SK-N-SH treated with all-trans-retinoic acid at 6 μM for 48 hours (cell line): ENCODE measurements around the gene DOK4.

ENCODE experiments used
- BACH2 ChIP-seq: fragments of 250-450 bp; sonication (Bioruptor Pico); IDR thresholded peaks from 2 replicates; pipeline ENCODE4 v1.9.0; 2021; ENCODE audit warnings: mild to moderate bottlenecking, borderline replicate concordance
- CREB5 ChIP-seq: fragments of 250-450 bp; sonication (Bioruptor Pico); IDR thresholded peaks from 2 replicates; pipeline ENCODE4 v1.5.1; 2020; ENCODE audit warnings: low read depth, mild to moderate bottlenecking, moderate library complexity
- CSDC2 ChIP-seq: fragments of 250-450 bp; sonication (Bioruptor Pico); IDR thresholded peaks from 2 replicates; pipeline ENCODE4 v1.5.0; 2020; ENCODE audit warnings: mild to moderate bottlenecking, moderate library complexity
- CSRNP3 ChIP-seq: fragments of 250-450 bp; sonication (Bioruptor Pico); IDR thresholded peaks from 2 replicates; pipeline ENCODE4 v1.5.1; 2021; ENCODE audit warnings: mild to moderate bottlenecking, moderate library complexity
- OSR1 ChIP-seq: fragments of 250-450 bp; sonication (Bioruptor Pico); IDR thresholded peaks from 2 replicates; pipeline ENCODE4 v1.8.0; 2022; ENCODE audit warnings: moderate library complexity, mild to moderate bottlenecking, inconsistent platforms
- RARB ChIP-seq: fragments of 250-450 bp; sonication (Bioruptor Pico); IDR thresholded peaks from 2 replicates; pipeline ENCODE4 v1.8.0; 2021; ENCODE audit warnings: mild to moderate bottlenecking, moderate library complexity
- TCF4 ChIP-seq: fragments of 250-450 bp; sonication (Bioruptor Pico); IDR thresholded peaks from 2 replicates; pipeline ENCODE4 v1.8.0; 2021; ENCODE audit warnings: mild to moderate bottlenecking, moderate library complexity, borderline replicate concordance
- TOX ChIP-seq: fragments of 250-450 bp; sonication (Bioruptor Pico); IDR thresholded peaks from 2 replicates; pipeline ENCODE4 v1.8.0; 2021; ENCODE audit warnings: mild to moderate bottlenecking, moderate library complexity, borderline replicate concordance
- TSHZ2 ChIP-seq: fragments of 250-450 bp; sonication (Bioruptor Pico); IDR thresholded peaks from 2 replicates; pipeline ENCODE4 v1.5.0; 2020; ENCODE audit warnings: mild to moderate bottlenecking, moderate library complexity
- ZC3H10 ChIP-seq: fragments of 250-450 bp; sonication (Bioruptor Pico); IDR thresholded peaks from 2 replicates; pipeline ENCODE4 v1.5.1; 2021; ENCODE audit warnings: mild to moderate bottlenecking, moderate library complexity
- ZFP3 ChIP-seq: fragments of 250-450 bp; sonication (Bioruptor Pico); IDR thresholded peaks from 2 replicates; pipeline ENCODE4 v1.5.0; 2020; ENCODE audit warnings: mild to moderate bottlenecking, moderate library complexity
- ZFP30 ChIP-seq: fragments of 450-650 bp; formaldehyde crosslinking; IDR thresholded peaks from 2 replicates; pipeline ENCODE4 v1.5.0; 2022; ENCODE audit warnings: mild to moderate bottlenecking, moderate library complexity
- ZNF565 ChIP-seq: fragments of 450-650 bp; formaldehyde crosslinking; conservative IDR thresholded peaks from 2 replicates; pipeline ENCODE4 v1.5.0; 2020; ENCODE audit warnings: low read depth, mild to moderate bottlenecking, moderate library complexity
- TF ChIP-seq, protein P1 (sequence below): fragments of 250-450 bp; sonication (Bioruptor Pico); IDR thresholded peaks from 2 replicates; pipeline ENCODE4 v1.8.0; 2020; ENCODE audit warnings: mild to moderate bottlenecking, moderate library complexity, borderline replicate concordance

DNA sequence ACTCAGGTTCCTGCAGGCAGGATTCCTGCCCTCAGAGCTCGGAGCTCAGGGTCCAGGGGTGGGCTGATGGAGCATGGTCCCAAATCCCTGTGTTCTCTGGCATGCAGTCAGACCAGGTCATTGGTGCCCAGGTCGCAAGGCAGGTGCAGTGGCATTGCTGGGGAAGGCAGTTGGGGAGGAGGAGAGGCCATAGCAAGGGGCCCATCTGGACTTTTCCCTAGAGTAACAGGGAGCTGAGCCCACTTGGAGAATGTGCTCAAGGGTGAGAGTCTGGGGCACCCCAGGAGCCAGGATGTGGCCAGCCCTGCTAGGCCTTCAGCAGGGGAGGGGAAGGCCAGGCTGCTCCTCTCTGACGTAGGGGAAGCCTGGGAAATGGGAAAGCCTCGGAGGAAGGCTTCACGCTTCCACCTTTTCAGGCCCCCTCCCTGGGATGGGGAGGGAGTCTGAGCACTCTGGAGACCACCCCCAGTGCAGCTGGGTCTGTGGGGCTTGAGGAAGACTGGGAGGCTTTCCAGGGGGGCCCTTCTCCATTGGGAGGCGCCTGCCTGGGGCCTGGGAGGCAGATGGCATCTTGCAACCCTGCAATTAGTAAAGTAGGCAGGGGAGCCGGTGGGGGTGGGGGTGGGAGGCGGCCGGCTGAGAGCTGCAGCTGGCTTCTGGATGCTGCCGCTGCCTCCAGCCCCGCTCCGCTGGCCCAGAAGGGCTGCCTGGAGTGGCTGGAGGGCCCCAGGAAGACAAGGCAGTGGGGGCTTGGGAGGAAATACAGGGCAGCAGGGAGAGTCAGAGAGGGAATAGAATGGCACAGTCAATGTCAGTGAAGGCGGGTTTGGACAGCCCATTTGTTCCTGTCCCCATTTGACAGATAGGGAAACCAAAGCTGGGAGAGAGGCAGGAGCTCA, 21.1 kb upstream of the DOK4 start:
- TF ChIP-seq TCF4 (CRISPR knock-in tag): no peak
- peak; percentile 54; the same call in 1 of the 2 replicates for TF ChIP-seq ZFP3 (CRISPR knock-in tag)
- no peak for TF ChIP-seq ZC3H10 (CRISPR knock-in tag)
- TF ChIP-seq TSHZ2 (CRISPR knock-in tag): no peak
- TF ChIP-seq OSR1 (CRISPR knock-in tag): no peak
- TF ChIP-seq TOX (CRISPR knock-in tag): no peak
- TF ChIP-seq, protein P1, sequence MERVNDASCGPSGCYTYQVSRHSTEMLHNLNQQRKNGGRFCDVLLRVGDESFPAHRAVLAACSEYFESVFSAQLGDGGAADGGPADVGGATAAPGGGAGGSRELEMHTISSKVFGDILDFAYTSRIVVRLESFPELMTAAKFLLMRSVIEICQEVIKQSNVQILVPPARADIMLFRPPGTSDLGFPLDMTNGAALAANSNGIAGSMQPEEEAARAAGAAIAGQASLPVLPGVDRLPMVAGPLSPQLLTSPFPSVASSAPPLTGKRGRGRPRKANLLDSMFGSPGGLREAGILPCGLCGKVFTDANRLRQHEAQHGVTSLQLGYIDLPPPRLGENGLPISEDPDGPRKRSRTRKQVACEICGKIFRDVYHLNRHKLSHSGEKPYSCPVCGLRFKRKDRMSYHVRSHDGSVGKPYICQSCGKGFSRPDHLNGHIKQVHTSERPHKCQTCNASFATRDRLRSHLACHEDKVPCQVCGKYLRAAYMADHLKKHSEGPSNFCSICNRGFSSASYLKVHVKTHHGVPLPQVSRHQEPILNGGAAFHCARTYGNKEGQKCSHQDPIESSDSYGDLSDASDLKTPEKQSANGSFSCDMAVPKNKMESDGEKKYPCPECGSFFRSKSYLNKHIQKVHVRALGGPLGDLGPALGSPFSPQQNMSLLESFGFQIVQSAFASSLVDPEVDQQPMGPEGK (CRISPR knock-in tag): no peak
- TF ChIP-seq CREB5 (CRISPR knock-in tag): no peak
- TF ChIP-seq CSRNP3 (CRISPR knock-in tag): no peak
- TF ChIP-seq BACH2 (CRISPR knock-in tag): no peak
- no peak for TF ChIP-seq CSDC2
- TF ChIP-seq ZNF565: no peak
- no peak for TF ChIP-seq RARB (CRISPR knock-in tag)
- TF ChIP-seq ZFP30 (CRISPR knock-in tag): no peak
